ENCODE measurements around the gene TMPRSS9.

The TMPRSS9 gene

DNA sequence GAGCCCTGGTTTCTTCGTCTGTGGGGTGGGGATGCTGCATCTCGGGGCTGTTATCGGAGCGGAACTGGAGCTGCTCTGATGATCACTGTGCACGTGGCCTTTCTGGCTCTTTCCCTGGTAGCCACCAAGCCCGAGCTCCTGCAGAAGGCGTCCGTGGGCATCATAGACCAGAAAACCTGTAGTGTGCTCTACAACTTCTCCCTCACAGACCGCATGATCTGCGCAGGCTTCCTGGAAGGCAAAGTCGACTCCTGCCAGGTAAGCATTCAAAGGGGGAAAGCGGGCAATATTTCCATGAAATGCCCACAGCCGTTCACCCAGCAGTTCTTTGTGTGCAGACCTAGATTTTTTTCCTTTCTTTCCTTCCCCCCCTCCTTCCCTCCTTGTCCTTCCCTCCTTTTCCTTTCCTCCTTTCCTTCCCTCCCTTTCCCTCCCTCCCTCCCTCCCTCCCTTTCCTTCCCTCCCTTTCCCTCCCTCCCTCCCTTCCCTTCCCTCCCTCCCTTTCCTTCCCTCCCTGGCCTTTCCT lies 57.9 kb downstream of the TMPRSS9 start:
- TF ChIP-seq, protein P1, sequence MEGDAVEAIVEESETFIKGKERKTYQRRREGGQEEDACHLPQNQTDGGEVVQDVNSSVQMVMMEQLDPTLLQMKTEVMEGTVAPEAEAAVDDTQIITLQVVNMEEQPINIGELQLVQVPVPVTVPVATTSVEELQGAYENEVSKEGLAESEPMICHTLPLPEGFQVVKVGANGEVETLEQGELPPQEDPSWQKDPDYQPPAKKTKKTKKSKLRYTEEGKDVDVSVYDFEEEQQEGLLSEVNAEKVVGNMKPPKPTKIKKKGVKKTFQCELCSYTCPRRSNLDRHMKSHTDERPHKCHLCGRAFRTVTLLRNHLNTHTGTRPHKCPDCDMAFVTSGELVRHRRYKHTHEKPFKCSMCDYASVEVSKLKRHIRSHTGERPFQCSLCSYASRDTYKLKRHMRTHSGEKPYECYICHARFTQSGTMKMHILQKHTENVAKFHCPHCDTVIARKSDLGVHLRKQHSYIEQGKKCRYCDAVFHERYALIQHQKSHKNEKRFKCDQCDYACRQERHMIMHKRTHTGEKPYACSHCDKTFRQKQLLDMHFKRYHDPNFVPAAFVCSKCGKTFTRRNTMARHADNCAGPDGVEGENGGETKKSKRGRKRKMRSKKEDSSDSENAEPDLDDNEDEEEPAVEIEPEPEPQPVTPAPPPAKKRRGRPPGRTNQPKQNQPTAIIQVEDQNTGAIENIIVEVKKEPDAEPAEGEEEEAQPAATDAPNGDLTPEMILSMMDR (IDR thresholded peaks at IDR 0.05; ENCODE audit: extremely low read depth, insufficient read depth, missing control alignments) = no peak
- in situ Hi-C loops (cut with MboI; ENCODE audit: low pct_unique_long_range_greater_than_20kb, low sequenced_read_pairs, unreplicated experiment) = no loop called here
- DNase-seq (ENCODE audit: low spot score) = no peak

DNA sequence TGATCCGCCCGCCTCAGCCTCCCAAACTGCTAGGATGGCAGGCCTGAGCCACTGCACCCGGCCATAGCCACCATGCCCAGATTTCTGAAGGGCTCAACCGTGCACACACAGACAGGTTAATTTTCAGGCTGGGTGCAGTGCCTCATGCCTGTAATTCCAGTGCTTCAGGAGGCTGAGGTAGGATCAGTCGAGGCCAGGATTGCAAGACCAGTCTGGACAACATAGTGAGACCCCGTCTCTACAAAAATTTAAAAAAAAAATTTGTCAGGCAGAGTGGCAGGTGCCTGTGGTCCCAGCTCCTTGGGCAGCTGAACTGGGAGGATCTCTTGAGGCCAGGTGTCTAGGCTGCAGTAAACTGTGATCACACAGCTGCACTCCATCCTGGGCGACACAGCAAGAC lies 59.7 kb downstream of the TMPRSS9 start:
- DNase-seq (ENCODE audit: low spot score) = no peak
- in situ Hi-C loops (cut with MboI; ENCODE audit: low pct_unique_long_range_greater_than_20kb, low sequenced_read_pairs, unreplicated experiment) = no loop called here
- TF ChIP-seq, protein P1 (IDR thresholded peaks at IDR 0.05; ENCODE audit: extremely low read depth, insufficient read depth, missing control alignments) = no peak

DNA sequence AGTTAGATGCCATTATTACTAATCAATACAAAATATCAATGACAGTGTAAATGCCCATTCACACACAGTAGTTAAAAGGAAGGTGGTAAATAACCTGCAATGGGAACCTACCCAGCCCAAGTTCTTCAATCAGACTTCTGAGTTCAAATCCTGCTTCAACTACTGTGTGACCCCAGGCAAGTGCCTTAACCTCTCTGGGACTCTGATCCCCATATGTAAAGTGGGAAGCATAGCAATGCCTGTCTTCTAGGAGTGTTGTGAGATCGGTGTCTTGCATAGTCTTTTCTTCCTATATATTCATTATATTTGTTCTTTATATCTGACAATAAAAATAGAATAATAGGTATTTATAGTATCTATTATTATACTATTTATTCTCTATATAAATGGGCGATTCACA lies 60.4 kb downstream of the TMPRSS9 start:
- DNase-seq (ENCODE audit: low spot score) = no peak
- in situ Hi-C loops (cut with MboI; ENCODE audit: low pct_unique_long_range_greater_than_20kb, low sequenced_read_pairs, unreplicated experiment) = no loop called here
- TF ChIP-seq, protein P1 (IDR thresholded peaks at IDR 0.05; ENCODE audit: extremely low read depth, insufficient read depth, missing control alignments) = no peak

DNA sequence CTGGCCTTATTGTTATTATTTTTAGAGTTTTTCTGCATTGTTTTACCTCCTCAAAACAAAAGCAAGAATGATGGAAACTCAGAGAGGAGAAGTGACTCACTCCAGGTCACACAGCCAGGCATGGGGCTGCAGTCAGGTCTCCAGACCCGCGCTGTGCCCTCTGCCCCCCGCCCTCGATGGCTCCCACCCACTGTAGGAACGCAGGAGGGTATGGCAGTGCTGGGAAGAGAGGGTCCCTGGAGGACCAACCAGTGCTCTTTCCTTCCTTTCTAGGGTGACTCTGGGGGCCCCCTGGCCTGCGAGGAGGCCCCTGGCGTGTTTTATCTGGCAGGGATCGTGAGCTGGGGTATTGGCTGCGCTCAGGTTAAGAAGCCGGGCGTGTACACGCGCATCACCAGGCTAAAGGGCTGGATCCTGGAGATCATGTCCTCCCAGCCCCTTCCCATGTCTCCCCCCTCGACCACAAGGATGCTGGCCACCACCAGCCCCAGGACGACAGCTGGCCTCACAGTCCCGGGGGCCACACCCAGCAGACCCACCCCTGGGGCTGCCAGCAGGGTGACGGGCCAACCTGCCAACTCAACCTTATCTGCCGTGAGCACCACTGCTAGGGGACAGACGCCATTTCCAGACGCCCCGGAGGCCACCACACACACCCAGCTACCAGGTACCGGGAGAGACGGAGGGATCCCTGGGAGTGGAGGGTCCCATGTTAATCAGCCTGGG lies 61.7 kb downstream of the TMPRSS9 start:
- no peak for DNase-seq (ENCODE audit: low spot score)
- TF ChIP-seq, protein P1 (IDR thresholded peaks at IDR 0.05; ENCODE audit: extremely low read depth, insufficient read depth, missing control alignments) = no peak
- in situ Hi-C loops (cut with MboI; ENCODE audit: low pct_unique_long_range_greater_than_20kb, low sequenced_read_pairs, unreplicated experiment) = no loop called here

DNA sequence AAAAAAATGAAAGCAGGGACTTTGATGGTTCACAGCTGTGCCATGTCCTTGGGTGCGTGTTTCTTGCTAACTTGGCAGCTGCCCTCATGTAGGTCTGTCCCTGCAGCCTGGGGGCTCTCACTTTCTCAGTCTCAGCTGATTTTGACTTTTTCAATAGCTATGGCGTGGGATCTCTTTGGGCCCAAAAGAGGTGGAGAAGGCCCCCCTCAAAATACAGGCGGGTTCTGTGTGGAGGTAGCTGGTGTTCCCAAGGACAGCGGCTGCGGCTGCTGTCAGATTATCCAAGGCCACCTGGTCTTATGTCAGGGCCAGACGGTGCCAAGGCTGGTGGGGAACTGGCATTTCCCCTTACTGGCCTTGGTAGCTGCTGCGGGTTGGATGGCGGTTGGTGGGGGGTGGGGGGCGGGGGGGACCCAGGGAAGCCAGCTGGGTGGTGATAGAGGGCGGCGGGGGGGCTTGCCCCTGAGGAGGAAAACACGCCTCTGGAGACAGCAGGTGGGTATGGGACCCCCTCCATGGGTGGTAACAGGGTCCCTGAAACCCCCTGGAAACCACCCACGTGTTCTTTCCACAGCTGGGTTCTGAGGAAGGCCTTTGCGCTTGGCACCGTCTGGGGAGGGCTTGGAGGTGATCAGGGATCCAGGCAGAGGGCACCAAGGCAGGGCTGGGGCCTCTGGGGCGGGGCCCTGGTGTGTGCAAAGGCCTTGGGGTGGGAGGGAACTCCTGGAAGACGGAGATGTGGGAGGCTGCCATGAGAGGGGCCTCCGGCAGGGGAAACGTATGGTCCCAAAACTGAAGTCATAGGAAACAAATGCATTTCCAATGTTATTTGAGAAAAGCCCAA lies 63.2 kb downstream of the TMPRSS9 start:
- TF ChIP-seq, protein P1 (IDR thresholded peaks at IDR 0.05; ENCODE audit: extremely low read depth, insufficient read depth, missing control alignments) = no peak
- no peak for DNase-seq (ENCODE audit: low spot score)
- in situ Hi-C loops (cut with MboI; ENCODE audit: low pct_unique_long_range_greater_than_20kb, low sequenced_read_pairs, unreplicated experiment) = no loop called here

DNA sequence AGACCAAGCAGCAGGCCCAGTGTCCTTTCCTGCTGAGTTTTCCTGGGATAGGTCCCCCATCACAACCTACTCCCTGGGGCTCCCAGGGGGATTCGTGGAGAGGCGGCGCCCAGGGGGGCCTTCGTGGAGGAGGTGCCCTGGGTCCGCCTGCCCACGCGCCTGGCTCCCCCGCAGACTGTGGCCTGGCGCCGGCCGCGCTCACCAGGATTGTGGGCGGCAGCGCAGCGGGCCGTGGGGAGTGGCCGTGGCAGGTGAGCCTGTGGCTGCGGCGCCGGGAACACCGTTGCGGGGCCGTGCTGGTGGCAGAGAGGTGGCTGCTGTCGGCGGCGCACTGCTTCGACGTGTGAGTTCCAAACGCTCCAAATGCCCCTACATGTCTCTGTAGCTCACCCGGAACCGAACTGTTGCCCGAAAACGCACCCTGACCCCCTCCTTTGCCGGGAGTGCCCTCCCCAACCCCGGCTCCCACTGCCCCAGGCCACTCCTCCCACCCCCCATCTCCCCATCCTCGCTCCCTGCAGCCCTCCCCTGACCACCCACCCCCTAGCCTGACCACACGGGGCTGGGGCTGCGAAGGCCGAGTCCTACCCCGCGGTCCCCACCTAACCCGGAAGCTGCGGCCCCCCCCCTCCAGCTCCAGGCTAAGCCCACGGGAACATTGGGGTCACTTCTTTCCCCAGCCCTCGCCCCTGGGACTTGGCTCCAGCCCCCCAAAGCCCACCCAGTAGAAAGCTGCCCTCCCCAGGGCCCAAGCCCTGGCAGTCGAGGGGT lies 64.0 kb downstream of the TMPRSS9 start:
- TF ChIP-seq, protein P1 (IDR thresholded peaks at IDR 0.05; ENCODE audit: extremely low read depth, insufficient read depth, missing control alignments) = no peak
- no peak for DNase-seq (ENCODE audit: low spot score)
- in situ Hi-C loops (cut with MboI; ENCODE audit: low pct_unique_long_range_greater_than_20kb, low sequenced_read_pairs, unreplicated experiment) = no loop called here

Data from GM13977 (cell line).